ENCODE measurements around the gene LAPTM4A.

Gene LAPTM4A

GRCh38 chr2:20012282-20013125 lies 38.9 kb downstream of the LAPTM4A start, which contains the start of gene MATN3:
MATN3 (minus strand) TSS chr2:20012668; CDS start chr2:20012631, 37 bp downstream.
- Histone ChIP-seq H3K36me3 (no peaks in the 10 kb centered on the region), H4K20me1 (no peaks in the 10 kb centered on the region; a peak in 1 of 22 replicates), H3K4me1 (peaks cover 6 to 15% (median 13%) of the 10 kb centered on the region in 10 experiments; a peak in 16 of 20 replicates), H3K27ac (no peak within 1 kb of the TSS), H3K9ac (peak within 1 kb of the TSS in 5 of 11 experiments; percentile 8 to 73 (median 45); a peak in 9 of 22 replicates), H3K27me3 (peaks cover 47 to 57% (median 52%) of the 10 kb centered on the region in 11 experiments), H3K4me2 (peak within 1 kb of the TSS; percentile 67 to 97 (median 81)), H3K9me3 (replicated peaks in 1 of 11) (peaks cover 6 to 23% (median 18%) of the 10 kb centered on the region in 11 experiments; a peak in 21 of 22 replicates), H3K4me3 (peak within 1 kb of the TSS; percentile 38 to 68 (median 54); a peak in 19 of 20 replicates)
- no peak for TF ChIP-seq Cebpa-rat (IDR thresholded peaks at IDR 0.05)

- Histone ChIP-seq H4K20me1 (no peaks in the 10 kb centered on the region; a peak in 1 of 22 replicates), H3K4me3 (peak overlapping the region; percentile 38 to 68 (median 54); a peak in 17 of 20 replicates), H3K27ac (no peak overlapping the region), H3K9me3 (replicated peaks in 1 of 11) (peaks cover 6 to 23% (median 18%) of the 10 kb centered on the region in 11 experiments; a peak in 21 of 22 replicates), H3K4me1 (peaks cover 6 to 15% (median 13%) of the 10 kb centered on the region in 10 experiments; a peak in 16 of 20 replicates), H3K9ac (peak overlapping the region in 1 of 11 experiments; percentile 60; a peak in 2 of 22 replicates), H3K36me3 (no peaks in the 10 kb centered on the region), H3K4me2 (peak overlapping the region; percentile 67 to 97 (median 81); a peak in 21 of 22 replicates), H3K27me3 (peaks cover 47 to 57% (median 52%) of the 10 kb centered on the region in 11 experiments)
- no peak for TF ChIP-seq Cebpa-rat (IDR thresholded peaks at IDR 0.05)
Measured at GRCh38 chr2:20012032-20012281, 39.5 kb downstream of the LAPTM4A start.

GRCh38 chr2:20011276-20012031 lies 40.0 kb downstream of the LAPTM4A start:
- Histone ChIP-seq H3K9ac (no peak overlapping the region), H3K36me3 (no peaks in the 10 kb centered on the region), H3K4me2 (peak overlapping the region in 2 of 11 experiments; percentile 80 to 92; a peak in 1 of 22 replicates), H3K9me3 (replicated peaks in 1 of 11) (peaks cover 6 to 23% (median 18%) of the 10 kb centered on the region in 11 experiments; a peak in 21 of 22 replicates), H4K20me1 (no peaks in the 10 kb centered on the region; a peak in 1 of 22 replicates), H3K4me1 (peaks cover 6 to 15% (median 13%) of the 10 kb centered on the region in 10 experiments; a peak in 16 of 20 replicates), H3K27ac (no peak overlapping the region), H3K27me3 (peaks cover 47 to 57% (median 52%) of the 10 kb centered on the region in 11 experiments), H3K4me3 (peak overlapping the region in 2 of 10 experiments; percentile 54 to 68; a peak in 1 of 20 replicates)
- no peak for TF ChIP-seq Cebpa-rat (IDR thresholded peaks at IDR 0.05)

- H3K4me2 ChIP-seq: no peak overlapping the region
- peaks cover 35 to 42% (median 38%) of the 10 kb centered on the region in 11 experiments for H3K27me3 ChIP-seq
- H3K9me3 ChIP-seq (replicated peaks in 1 of 11): peaks cover 0 to 8% (median 5%) of the 10 kb centered on the region in 11 experiments; a peak in 9 of 22 replicates
- H3K27ac ChIP-seq: no peak overlapping the region
- peaks cover 6 to 15% (median 13%) of the 10 kb centered on the region in 10 experiments; a peak in 16 of 20 replicates for H3K4me1 ChIP-seq
- H3K4me3 ChIP-seq: no peak overlapping the region
- no peak for TF ChIP-seq Cebpa-rat (IDR thresholded peaks at IDR 0.05)
- no peaks in the 10 kb centered on the region for H3K36me3 ChIP-seq
- H4K20me1 ChIP-seq: no peaks in the 10 kb centered on the region; a peak in 1 of 22 replicates
- H3K9ac ChIP-seq: no peak overlapping the region
Measured at GRCh38 chr2:20008703-20009102, 42.7 kb downstream of the LAPTM4A start.

- TF ChIP-seq Cebpa-rat (IDR thresholded peaks at IDR 0.05): no peak
- Histone ChIP-seq H3K4me1 (no peaks in the 10 kb centered on the region), H3K4me2 (no peak overlapping the region), H3K9ac (no peak overlapping the region), H3K36me3 (no peaks in the 10 kb centered on the region), H3K9me3 (replicated peaks in 1 of 11) (no peaks in the 10 kb centered on the region), H3K27ac (no peak overlapping the region), H4K20me1 (no peaks in the 10 kb centered on the region), H3K27me3 (peaks cover 8 to 15% (median 11%) of the 10 kb centered on the region in 11 experiments), H3K4me3 (no peak overlapping the region)
Measured at GRCh38 chr2:20005891-20006470, 45.4 kb downstream of the LAPTM4A start.

GRCh38 chr2:20005067-20005627 lies 46.3 kb downstream of the LAPTM4A start:
- no peak overlapping the region for H3K4me3 ChIP-seq
- no peak overlapping the region for H3K27ac ChIP-seq
- no peaks in the 10 kb centered on the region for H3K36me3 ChIP-seq
- H3K27me3 ChIP-seq: peaks cover 0 to 7% (median 2%) of the 10 kb centered on the region in 11 experiments; a peak in 16 of 22 replicates
- no peak for TF ChIP-seq Cebpa-rat (IDR thresholded peaks at IDR 0.05)
- H3K9me3 ChIP-seq (replicated peaks in 1 of 11): no peaks in the 10 kb centered on the region
- H3K4me2 ChIP-seq: no peak overlapping the region
- no peaks in the 10 kb centered on the region for H4K20me1 ChIP-seq
- no peaks in the 10 kb centered on the region for H3K4me1 ChIP-seq
- no peak overlapping the region for H3K9ac ChIP-seq

GRCh38 chr2:20001361-20001863 lies 50.0 kb downstream of the LAPTM4A start:
- no peak for TF ChIP-seq Cebpa-rat (IDR thresholded peaks at IDR 0.05)
- Histone ChIP-seq H3K9ac (no peak overlapping the region), H3K27me3 (no peaks in the 10 kb centered on the region), H3K4me3 (no peak overlapping the region), H4K20me1 (no peaks in the 10 kb centered on the region), H3K4me1 (no peaks in the 10 kb centered on the region), H3K27ac (no peak overlapping the region), H3K36me3 (no peaks in the 10 kb centered on the region), H3K9me3 (replicated peaks in 1 of 11) (no peaks in the 10 kb centered on the region), H3K4me2 (no peak overlapping the region)

GRCh38 chr2:19993731-19994130 lies 57.7 kb downstream of the LAPTM4A start:
- no peak overlapping the region for H3K27ac ChIP-seq
- peaks cover 0 to 4% (median 0%) of the 10 kb centered on the region in 10 experiments; a peak in 1 of 20 replicates for H3K4me1 ChIP-seq
- H3K27me3 ChIP-seq: peaks cover 15 to 28% (median 25%) of the 10 kb centered on the region in 11 experiments
- H4K20me1 ChIP-seq: no peaks in the 10 kb centered on the region
- no peak overlapping the region for H3K9ac ChIP-seq
- no peak for TF ChIP-seq Cebpa-rat (IDR thresholded peaks at IDR 0.05)
- H3K4me2 ChIP-seq: no peak overlapping the region
- H3K36me3 ChIP-seq: no peaks in the 10 kb centered on the region
- H3K4me3 ChIP-seq: no peak overlapping the region
- H3K9me3 ChIP-seq (replicated peaks in 1 of 11): peaks cover 12 to 22% (median 16%) of the 10 kb centered on the region in 11 experiments

Data from BLaER1 treated with 17β-estradiol and CSF1 and Interleukin-3, amounts not matched to agents 10 nM and 100 nM (cell line).